Stimulated activated CD8-positive, alpha-beta memory T cell treated with anti-CD3 and anti-CD28 coated beads, Interleukin-12 subunit alpha, Interleukin-12 subunit beta, amount 100 ng/mL, for 24 hours (primary cell): ENCODE results near the gene NAV2.

Experiments used
- DNase-seq: peaks from one replicate; pipeline ENCODE4 v3.0.0-alpha.2; 2020; ENCODE audit errors: extremely low read depth

The NAV2 gene

DNA sequence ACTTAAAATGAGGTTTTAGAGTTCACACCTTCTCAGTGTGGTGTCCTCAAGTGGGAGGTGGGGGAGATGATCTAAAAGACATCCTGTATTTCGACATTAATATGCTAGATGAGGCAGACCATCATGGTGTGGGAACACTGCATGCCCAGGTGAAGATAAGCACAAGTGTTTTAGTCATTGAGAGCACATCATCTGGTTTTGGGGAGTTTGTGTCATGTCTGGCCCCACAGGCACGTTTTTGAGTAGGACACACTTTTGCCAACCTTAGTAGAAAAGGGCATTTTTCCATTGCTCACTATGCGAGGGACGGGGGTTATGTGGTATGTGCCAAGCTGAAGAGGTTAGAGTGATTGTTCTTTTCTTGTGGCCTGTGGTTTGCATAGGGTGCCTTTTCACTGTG, 258.3 kb downstream of the NAV2 start:
- DNase-seq, result no peak

- DNase-seq, result no peak
Observed at GRCh38 chr11:19972091-19972490, 259.5 kb downstream of the NAV2 start.

DNA sequence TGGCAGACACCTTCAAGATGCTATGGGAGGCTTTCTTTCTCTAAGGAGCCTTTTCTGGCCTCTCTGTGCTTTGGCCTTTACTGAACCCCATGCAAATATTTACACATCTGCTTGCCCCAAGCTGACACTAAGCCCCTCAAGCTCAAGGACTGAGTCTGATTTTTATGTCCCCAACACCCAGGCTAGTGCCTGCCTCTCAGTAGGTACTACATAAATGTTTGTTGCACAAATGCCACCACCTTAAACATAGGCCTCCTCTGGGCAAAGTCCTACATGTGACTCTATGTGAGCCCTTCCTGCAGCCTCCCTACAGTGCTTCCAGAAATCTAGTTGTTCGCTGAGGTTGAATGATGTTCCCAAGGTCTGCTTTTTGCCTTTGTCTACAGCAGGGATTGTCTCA, 260.0 kb downstream of the NAV2 start:
- DNase-seq, result no peak

GRCh38 chr11:19973136-19973635, 260.5 kb downstream of the NAV2 start:
- DNase-seq, result no peak

GRCh38 chr11:19974886-19975285, 262.2 kb downstream of the NAV2 start:
- no peak for DNase-seq

- no peak for DNase-seq
Observed at GRCh38 chr11:19975414-19975990, 262.9 kb downstream of the NAV2 start.

DNA sequence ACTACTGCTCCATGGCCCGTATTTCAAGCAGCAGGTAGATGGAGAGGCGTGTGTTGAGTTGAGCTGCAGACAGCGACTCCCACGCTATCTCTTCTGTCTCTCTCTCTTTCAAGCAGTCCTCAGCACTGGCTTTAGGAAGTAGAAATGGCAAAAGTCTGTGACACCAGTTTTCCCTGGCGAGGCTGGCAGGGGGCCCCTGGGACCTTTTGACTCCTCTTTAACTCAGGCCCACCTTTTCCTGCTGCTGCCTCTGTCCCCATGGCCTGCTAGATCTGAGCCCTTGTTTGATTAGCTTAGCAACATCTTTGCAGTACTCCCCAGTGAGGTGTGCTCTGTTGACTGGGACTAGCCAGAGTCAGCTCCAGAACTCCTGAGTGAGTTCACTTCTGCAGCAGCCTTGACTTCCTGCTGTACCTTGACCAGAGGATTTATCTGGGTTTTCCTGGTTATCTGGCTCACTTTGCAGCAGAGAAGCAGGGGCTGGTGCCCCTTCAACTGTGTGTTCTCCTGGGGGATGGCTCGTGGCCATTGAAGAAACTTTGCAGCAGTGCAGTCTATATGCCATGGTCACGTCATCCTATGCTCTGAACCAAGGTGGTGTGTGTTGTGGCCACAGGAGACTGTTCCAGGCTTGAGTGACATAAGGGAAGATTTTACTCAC, 263.8 kb downstream of the NAV2 start:
- DNase-seq, result no peak

GRCh38 chr11:19977941-19978340, 265.3 kb downstream of the NAV2 start:
- DNase-seq, result no peak

DNA sequence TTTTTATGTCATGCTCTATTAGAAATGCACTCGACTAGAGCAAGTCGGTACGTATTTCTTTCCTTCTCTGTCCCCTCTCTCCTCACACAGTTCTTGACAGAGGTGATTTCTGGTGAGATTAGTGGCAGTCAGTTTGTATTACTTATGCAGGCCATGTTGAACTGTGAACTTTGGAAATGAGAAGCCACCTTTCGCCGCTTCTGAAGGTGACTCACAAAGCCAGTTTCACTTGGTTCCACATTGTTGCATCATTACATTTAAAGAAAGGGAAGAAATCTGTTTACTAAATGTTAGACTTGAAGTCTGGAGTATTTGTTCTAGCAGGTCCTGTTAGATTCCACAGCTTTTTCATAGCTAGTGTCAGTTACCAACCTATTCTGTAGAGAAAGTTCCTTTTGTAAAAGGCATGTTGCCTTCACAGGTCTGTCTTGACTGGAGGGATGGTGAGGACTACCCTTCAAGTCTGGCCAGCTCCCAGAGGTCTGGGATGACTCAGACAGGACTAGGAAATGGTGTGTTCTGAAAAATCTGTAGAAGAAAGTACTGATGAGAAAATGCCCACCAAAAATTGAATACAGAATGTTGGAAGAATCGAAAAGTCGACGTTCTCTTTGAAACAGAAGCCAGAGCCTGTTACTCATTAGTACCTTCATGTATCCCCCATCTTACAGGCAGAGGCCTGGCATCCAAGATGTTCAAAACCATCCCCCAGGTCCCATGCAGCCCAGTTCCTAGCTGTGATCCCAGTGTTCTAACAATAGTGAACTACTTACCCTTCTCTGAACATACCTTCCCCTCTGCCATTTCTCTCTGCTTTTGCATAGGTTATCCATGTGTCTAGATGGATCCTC, 266.3 kb downstream of the NAV2 start:
- DNase-seq, result no peak

DNA sequence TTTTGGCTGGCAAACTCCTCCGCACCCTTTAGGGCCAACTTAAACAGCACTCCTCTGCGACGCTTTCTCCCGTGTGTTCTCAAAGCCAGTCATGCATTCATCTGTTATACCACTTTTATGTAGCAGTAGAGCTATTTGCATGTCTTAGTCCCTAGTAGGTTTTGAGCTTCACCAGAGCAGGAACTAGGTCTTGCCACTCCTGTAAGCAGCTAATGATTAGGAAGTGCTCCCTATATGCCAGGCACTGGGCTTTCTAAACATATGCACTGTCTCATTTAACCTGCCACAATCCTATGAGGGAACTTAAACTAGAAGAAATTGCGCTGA, 266.8 kb downstream of the NAV2 start:
- no peak for DNase-seq

DNA sequence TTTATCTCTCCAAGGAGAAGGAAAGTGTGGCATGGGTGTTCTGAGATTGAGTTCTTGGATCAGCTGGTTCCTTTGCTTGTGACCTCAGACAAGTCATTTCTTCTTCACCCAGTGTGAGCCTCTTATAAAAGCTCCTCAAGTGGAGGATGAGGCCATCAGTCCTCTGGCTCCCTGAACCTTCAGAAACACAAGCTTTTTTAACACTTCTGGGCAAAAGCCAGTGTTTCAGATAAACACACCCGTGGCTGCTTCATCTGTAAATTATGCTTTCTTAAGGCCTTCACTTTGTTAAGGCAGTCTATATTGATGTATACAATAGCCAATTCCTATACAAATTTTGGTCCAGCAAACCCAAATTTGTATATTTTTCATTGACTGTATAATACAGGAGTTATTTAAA, 267.8 kb downstream of the NAV2 start:
- DNase-seq, result no peak

DNA sequence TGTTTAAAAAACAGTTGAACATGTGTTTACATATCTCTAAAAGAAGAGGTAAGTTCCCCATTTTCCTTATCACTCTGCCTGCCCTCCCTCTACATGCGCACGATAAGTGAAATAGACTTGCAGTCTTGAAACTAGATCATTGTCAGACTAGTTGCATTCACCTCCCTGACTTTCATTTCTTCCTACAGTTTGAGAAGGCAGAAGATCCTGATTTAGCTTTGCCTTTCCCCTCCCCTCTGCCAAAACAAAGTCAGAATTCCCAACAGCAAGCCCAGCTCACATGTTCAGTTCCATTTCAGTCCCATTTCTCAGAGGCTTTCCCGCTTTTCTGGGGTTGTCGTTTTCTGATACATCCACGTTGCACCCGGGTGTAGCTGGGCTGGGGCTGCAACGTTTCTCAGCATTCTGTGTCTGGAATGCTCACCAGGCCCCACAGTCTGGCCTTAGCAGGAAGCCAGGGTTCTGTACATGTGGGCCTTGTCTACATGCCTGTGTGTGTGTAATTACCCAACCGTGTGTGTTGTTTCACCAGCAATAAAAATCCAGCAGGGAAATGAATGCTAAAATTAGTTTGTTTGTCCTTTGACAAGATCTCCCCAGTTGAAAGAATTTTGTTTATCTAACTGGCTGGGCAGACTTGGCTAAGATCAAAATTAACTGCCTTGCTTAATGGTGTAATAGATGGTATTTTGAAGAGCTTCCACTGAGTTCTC, 268.5 kb downstream of the NAV2 start:
- no peak for DNase-seq

DNA sequence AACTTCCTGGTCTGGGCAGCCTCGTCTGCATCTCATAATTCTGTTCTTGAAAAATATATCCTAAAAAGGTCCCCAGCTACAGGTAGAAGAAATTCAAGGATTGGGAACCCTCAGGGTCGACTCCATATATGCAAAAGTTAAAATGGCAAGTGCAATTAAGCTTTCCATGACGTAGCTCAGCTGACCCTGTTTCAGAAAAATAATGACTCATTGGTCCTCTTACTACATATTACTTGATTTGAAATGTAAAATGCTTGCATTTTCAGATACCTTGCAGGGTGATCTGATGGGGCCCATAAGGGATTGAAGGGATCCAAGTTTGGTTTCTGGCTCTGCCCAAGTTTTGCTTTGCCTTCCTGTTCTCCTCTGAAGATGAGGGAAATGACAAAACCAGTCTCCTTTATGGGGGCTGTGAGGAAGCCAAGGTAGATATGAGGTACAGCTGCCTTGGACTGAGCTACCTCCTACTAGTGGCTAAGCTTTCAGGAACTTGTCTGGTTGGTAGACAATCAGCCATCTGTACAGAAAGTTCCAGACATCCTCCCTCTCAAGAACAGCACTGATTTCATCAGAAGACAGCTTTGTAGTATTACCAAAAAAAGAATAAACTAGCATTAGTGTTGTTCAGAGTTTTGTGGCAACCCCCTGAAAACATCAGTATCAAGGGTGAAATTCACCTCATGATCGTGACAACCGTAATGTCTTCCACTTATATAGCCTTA, 270.3 kb downstream of the NAV2 start:
- no peak for DNase-seq

- DNase-seq, result no peak
Observed at GRCh38 chr11:19984048-19984742, 271.6 kb downstream of the NAV2 start.

- no peak for DNase-seq
Observed at GRCh38 chr11:19985111-19985510, 272.5 kb downstream of the NAV2 start.

DNA sequence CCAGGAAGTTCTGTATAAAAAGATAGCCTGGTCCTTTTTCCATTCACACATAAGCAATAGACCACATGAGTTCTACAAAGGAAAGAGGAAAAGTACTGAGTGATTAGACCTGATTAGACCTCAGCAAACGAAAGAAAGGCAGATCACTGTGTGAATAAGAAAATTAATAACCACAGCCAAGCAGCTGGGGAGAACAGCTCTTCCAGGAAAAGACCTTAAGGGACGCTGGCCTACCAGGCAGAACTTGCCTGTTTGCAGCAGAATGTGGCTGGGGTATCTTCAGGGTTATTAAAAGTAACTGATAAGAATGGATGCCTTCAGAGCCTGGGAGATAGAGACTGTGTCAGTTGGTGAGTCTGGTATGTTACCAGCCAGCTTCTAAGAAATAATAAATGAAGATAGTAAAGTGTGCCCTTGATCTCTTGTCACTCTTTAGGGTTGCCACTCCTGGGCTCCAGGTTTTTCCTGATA, 274.7 kb downstream of the NAV2 start:
- DNase-seq, result no peak

DNA sequence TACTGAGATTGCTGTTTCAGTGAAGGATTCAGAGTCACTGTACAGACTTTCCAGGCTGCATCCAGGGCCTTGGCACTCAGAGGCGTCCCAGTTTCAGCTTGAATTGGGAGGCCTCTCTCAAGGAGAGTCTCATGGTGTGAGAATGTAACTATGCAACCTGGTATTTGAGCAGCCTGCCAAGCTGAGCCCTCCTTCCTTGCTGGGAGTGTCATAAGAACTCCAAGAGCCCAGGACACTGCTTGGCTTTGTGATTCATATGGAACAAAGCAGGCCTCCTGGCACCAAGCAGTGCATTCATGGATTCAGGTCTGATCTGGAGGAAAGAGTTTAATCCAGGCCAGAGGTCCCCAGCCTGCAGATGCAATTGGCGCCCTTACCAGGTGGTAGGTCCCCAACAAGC, 276.0 kb downstream of the NAV2 start:
- no peak for DNase-seq

GRCh38 chr11:19989191-19989590, 276.6 kb downstream of the NAV2 start:
- DNase-seq, result no peak

- DNase-seq, result no peak
Observed at GRCh38 chr11:19992162-19992561, 279.5 kb downstream of the NAV2 start.

DNA sequence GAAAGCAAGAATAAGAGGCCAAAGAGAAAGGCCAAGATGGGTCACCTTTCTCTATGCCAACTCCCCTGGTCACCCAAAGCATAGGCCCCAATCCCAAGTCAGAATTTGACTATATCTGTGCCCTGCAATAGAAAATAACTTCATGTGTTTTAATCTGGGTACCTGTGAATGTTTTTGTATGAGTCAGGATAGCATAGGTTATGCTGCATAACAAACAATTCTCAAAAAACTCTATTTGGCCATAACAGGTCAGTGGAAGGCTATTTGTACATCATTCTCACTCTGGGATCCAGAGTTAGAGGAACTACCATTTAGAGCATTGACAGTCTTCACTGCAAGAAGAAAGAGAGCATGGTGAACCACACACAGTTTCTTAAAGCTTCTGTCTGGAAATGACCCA, 280.4 kb downstream of the NAV2 start:
- no peak for DNase-seq

DNA sequence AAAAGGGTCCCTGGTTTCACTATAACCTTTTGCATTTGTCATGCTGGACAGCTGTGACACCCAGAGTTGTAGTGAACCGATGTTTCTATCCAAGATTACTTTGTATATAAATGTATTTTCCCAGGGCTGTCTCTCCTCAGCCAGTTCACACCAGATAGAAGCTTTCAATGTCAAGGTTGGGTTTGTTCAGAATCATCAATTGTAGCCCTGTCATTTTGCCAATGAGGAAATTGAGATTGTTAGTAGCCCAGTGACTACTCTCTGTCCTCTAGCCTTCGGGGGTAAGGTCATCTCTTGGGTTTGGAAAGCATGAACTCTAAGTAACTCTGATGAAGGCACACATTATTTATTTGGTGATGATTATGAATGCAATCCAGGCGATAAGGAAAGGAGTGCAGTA, 282.0 kb downstream of the NAV2 start:
- no peak for DNase-seq
